KMS-11 (cell line): ENCODE data around the gene SH3GLB2.

ENCODE experiments used
- H2AFZ ChIP-seq: fragments of 200-600 bp; sonication (generic); 2 replicates; pipeline ENCODE4 v1.6.1; 2016; ENCODE audit warnings: antibody characterized with exemption, mixed run types, low read depth
- H3K27ac ChIP-seq: fragments of 200-600 bp; sonication (generic); 2 replicates; pipeline ENCODE4 v1.6.1; 2016; ENCODE audit warnings: mild to moderate bottlenecking, mixed run types
- H3K27me3 ChIP-seq: fragments of 200-600 bp; sonication (generic); 2 replicates; pipeline ENCODE4 v1.6.1; 2017; ENCODE audit warnings: mild to moderate bottlenecking, low read depth, mixed run types, moderate library complexity; ENCODE audit not compliant: insufficient read depth
- H3K36me3 ChIP-seq: fragments of 200-600 bp; sonication (generic); 2 replicates; pipeline ENCODE4 v1.6.1; 2017; ENCODE audit warnings: mild to moderate bottlenecking, mixed run types; ENCODE audit not compliant: insufficient read depth
- H3K4me1 ChIP-seq: fragments of 200-600 bp; sonication (generic); 2 replicates; pipeline ENCODE4 v1.6.1; 2016; ENCODE audit warnings: mild to moderate bottlenecking, low read depth, mixed run types; ENCODE audit not compliant: poor library complexity, severe bottlenecking
- H3K4me2 ChIP-seq: fragments of 200-600 bp; sonication (generic); 2 replicates; pipeline ENCODE4 v1.7.0; 2016; ENCODE audit warnings: mild to moderate bottlenecking, mixed run types
- H3K4me3 ChIP-seq: fragments of 200-600 bp; sonication (generic); IDR thresholded peaks from 2 replicates; pipeline ENCODE4 v1.6.1; 2017; ENCODE audit warnings: low read depth, low read length, mixed read lengths; ENCODE audit not compliant: insufficient read depth
- H3K79me2 ChIP-seq: fragments of 200-600 bp; sonication (generic); 2 replicates; pipeline ENCODE4 v1.6.1; 2016; ENCODE audit warnings: low read depth, mixed run types; ENCODE audit not compliant: insufficient read depth
- H3K9ac ChIP-seq: fragments of 200-600 bp; sonication (generic); 2 replicates; pipeline ENCODE4 v1.6.1; 2016; ENCODE audit warnings: mild to moderate bottlenecking, mixed run types
- H4K20me1 ChIP-seq: fragments of 200-600 bp; sonication (generic); 2 replicates; pipeline ENCODE4 v1.6.1; 2016; ENCODE audit warnings: mild to moderate bottlenecking, mixed run types; ENCODE audit not compliant: insufficient read depth
- TF ChIP-seq, protein P1 (sequence below): fragments of 200-600 bp; sonication (generic); conservative IDR thresholded peaks from 2 replicates; pipeline ENCODE4 v1.6.1; 2017; ENCODE audit warnings: low read depth, mild to moderate bottlenecking, antibody characterized with exemption, low read length, moderate library complexity, mixed read lengths

The SH3GLB2 gene

DNA sequence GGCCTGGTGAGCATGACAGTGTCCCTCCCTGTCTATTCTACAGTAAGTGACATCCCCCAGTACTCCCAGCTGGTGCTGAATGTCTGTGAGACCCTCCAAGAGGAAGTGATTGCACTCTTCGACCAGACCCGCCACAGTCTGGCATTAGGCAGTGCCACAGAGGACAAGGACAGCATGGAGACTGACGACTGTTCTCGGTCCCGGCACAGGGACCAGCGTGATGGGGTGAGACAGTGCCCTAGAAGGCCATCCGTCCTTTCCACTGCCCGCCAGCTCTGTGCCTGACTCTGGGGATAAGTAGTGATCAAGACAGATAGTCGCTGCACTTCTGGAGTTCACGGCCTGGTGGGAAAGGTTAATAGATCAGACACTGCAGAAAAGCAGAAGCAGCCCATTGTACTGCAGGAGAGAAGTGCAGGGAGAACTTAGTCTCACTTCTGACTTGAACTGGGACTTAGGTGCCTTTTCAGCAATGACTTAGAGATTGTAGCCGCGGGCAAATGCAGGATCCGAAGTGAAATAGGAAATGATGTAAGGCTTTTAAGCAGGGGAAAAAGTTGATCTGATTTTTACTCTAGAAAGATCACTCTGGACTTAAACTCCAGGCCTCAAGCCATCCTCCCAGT is 28.4 kb downstream of the SH3GLB2 start:
- H3K4me1 ChIP-seq, result no peaks in the 10 kb centered on the region
- H3K4me2 ChIP-seq, result no peak overlapping the region
- no peak overlapping the region for H3K27ac ChIP-seq
- H3K79me2 ChIP-seq, result no peaks in the 10 kb centered on the region
- TF ChIP-seq, protein P1, sequence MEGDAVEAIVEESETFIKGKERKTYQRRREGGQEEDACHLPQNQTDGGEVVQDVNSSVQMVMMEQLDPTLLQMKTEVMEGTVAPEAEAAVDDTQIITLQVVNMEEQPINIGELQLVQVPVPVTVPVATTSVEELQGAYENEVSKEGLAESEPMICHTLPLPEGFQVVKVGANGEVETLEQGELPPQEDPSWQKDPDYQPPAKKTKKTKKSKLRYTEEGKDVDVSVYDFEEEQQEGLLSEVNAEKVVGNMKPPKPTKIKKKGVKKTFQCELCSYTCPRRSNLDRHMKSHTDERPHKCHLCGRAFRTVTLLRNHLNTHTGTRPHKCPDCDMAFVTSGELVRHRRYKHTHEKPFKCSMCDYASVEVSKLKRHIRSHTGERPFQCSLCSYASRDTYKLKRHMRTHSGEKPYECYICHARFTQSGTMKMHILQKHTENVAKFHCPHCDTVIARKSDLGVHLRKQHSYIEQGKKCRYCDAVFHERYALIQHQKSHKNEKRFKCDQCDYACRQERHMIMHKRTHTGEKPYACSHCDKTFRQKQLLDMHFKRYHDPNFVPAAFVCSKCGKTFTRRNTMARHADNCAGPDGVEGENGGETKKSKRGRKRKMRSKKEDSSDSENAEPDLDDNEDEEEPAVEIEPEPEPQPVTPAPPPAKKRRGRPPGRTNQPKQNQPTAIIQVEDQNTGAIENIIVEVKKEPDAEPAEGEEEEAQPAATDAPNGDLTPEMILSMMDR, result no peak
- H3K27me3 ChIP-seq, result no peaks in the 10 kb centered on the region
- peaks cover 5% of the 10 kb centered on the region; the same call in 1 of the 2 replicates for H3K36me3 ChIP-seq
- H4K20me1 ChIP-seq, result no peaks in the 10 kb centered on the region
- no peak overlapping the region for H3K4me3 ChIP-seq
- H2AFZ ChIP-seq, result no peak overlapping the region
- no peak overlapping the region for H3K9ac ChIP-seq

DNA sequence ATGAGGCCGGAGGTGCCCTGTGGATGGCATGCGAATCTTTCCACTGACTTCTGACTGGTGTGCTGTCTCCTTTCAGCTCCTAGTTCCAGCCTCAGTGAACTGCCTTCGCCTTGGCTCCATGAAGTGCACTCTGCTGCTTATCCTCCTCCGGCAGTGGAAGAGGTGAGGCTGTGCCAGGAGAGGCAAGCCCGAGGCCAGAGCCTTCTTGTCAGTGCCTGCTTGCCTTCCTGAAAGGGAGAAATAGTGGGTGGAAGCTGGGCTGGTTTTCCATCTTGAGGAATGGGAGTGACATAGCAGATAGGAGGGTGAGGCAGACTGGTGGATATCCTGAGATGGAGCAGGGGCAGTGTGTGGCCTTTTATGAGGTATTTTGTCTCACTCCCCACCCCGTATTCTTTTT is 29.7 kb downstream of the SH3GLB2 start:
- Histone ChIP-seq H3K27ac (no peak overlapping the region), H2AFZ (no peak overlapping the region), H3K9ac (no peak overlapping the region), H4K20me1 (no peaks in the 10 kb centered on the region), H3K4me1 (no peaks in the 10 kb centered on the region), H3K4me3 (no peak overlapping the region), H3K36me3 (peaks cover 11% of the 10 kb centered on the region; the same call in 1 of the 2 replicates), H3K79me2 (no peaks in the 10 kb centered on the region), H3K27me3 (no peaks in the 10 kb centered on the region), H3K4me2 (no peak overlapping the region)
- TF ChIP-seq, protein P1, result no peak

DNA sequence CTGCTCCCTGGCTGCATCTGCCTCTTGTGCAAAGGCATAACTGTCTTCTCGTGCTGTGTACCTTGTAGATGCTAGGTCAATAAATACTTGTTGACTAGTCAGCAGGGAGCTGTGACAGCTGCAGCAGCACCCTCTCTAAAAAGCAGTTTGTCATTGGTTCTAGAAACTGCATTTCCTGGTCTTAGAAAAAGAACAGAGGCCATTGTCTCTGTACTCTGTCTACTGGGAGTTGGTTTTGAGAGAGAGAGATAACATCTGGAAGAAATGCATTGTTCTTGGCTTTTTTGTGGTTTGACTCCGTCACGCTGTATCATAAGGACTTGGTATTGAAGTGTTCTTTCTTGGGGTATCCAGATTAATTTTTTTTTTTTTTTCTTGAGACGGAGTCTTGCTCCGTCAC is 32.3 kb downstream of the SH3GLB2 start:
- no peak overlapping the region for H3K27ac ChIP-seq
- H3K9ac ChIP-seq, result no peak overlapping the region
- no peaks in the 10 kb centered on the region for H3K79me2 ChIP-seq
- no peak overlapping the region for H2AFZ ChIP-seq
- H3K4me3 ChIP-seq, result no peak overlapping the region
- TF ChIP-seq, protein P1, result no peak
- H3K27me3 ChIP-seq, result no peaks in the 10 kb centered on the region
- no peaks in the 10 kb centered on the region for H3K4me1 ChIP-seq
- peaks cover 11% of the 10 kb centered on the region; the same call in 1 of the 2 replicates for H3K36me3 ChIP-seq
- no peak overlapping the region for H3K4me2 ChIP-seq
- H4K20me1 ChIP-seq, result no peaks in the 10 kb centered on the region

DNA sequence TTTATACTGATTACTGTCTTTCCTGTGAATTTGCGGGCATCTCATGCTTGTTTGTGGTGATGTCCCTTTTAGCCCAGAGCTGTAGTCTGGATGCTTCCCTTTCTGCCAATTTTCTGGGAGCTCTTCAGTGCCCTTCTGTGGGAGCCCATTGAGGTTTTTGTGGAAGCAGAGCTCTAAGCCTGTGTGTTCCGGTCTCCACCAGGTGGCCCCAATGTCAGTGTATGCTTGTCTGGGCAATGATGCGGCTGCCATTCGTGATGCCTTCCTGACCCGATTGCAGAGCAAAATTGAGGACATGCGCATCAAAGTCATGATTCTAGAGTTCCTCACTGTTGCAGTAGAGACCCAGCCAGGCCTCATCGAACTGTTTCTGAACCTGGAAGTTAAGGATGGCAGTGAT is 35.1 kb downstream of the SH3GLB2 start:
- Histone ChIP-seq H3K27me3 (no peaks in the 10 kb centered on the region), H3K4me3 (no peak overlapping the region), H3K79me2 (no peaks in the 10 kb centered on the region), H3K9ac (no peak overlapping the region), H3K27ac (no peak overlapping the region), H3K4me1 (no peaks in the 10 kb centered on the region), H3K4me2 (no peak overlapping the region), H2AFZ (no peak overlapping the region), H3K36me3 (peaks cover 11% of the 10 kb centered on the region; the same call in 1 of the 2 replicates), H4K20me1 (no peaks in the 10 kb centered on the region)
- TF ChIP-seq, protein P1, result peak; percentile 34; the same call in 1 of the 2 replicates
